Activated CD4-positive, alpha-beta T cell treated with anti-CD3 and anti-CD28 coated beads, Interleukin-10, Interleukin-2, amounts not matched to agents 100 ng/mL and 50 ng/mL, durations not matched to agents 16 hours and 8 hours (primary cell): ENCODE data around the gene NOX5.
"Not testable (repeated sequence)": the region's sequence is repeated elsewhere in the genome, so short reads cannot be mapped to it uniquely, and the experiment has no call there.

Experiments used
- DNase-seq: peaks from one replicate; pipeline ENCODE4 v3.0.0-alpha.2; 2020

The NOX5 gene

GRCh38 chr15:69014454-69014853 lies at the start of gene NOX5:
NOX5 (plus strand) TSS chr15:69014695; CDS start chr15:69014736, 41 bp downstream.
- DNase-seq: no peak

GRCh38 chr15:68966996-68967395 lies 47.5 kb upstream of the NOX5 start:
- no peak for DNase-seq

- no peak for DNase-seq
These were observed 46.5 kb upstream of the NOX5 start for GRCh38 chr15:68967948-68968347.

- no peak for DNase-seq
These were observed 45.2 kb upstream of the NOX5 start for GRCh38 chr15:68969298-68969697.

GRCh38 chr15:68972201-68973065 lies 42.1 kb upstream of the NOX5 start:
- DNase-seq: no peak

- DNase-seq: not testable (repeated sequence)
These were observed 38.8 kb upstream of the NOX5 start for GRCh38 chr15:68975651-68976160.

GRCh38 chr15:68977426-68977825 lies 37.1 kb upstream of the NOX5 start:
- not testable (repeated sequence) for DNase-seq

- DNase-seq: no peak
These were observed 35.5 kb upstream of the NOX5 start for GRCh38 chr15:68979006-68979405.

GRCh38 chr15:68979816-68980215 lies 34.7 kb upstream of the NOX5 start:
- DNase-seq: no peak

- no peak for DNase-seq
These were observed 33.7 kb upstream of the NOX5 start for GRCh38 chr15:68980786-68981185.

GRCh38 chr15:68981941-68982340 lies 32.6 kb upstream of the NOX5 start:
- DNase-seq: no peak

- no peak for DNase-seq
These were observed 31.4 kb upstream of the NOX5 start for GRCh38 chr15:68982976-68983563.

GRCh38 chr15:68983961-68984481 lies 30.5 kb upstream of the NOX5 start:
- no peak for DNase-seq

- no peak for DNase-seq
These were observed 29.9 kb upstream of the NOX5 start for GRCh38 chr15:68984586-68984985.

GRCh38 chr15:68985361-68985891 lies 29.1 kb upstream of the NOX5 start:
- no peak for DNase-seq

GRCh38 chr15:68986322-68986721 lies 28.2 kb upstream of the NOX5 start:
- DNase-seq: no peak

- DNase-seq: no peak
These were observed 27.4 kb upstream of the NOX5 start for GRCh38 chr15:68987120-68987519.

- no peak for DNase-seq
These were observed 26.8 kb upstream of the NOX5 start for GRCh38 chr15:68987676-68988075.

- no peak for DNase-seq
These were observed 24.8 kb upstream of the NOX5 start for GRCh38 chr15:68989541-68990230.

- no peak for DNase-seq
These were observed 24.1 kb upstream of the NOX5 start for GRCh38 chr15:68990231-68990991.

- no peak for DNase-seq
These were observed 23.4 kb upstream of the NOX5 start for GRCh38 chr15:68990992-68991500.

GRCh38 chr15:68991723-68992122 lies 22.8 kb upstream of the NOX5 start:
- no peak for DNase-seq
